ENCODE measurements around the gene IER5.
"Not testable (repeated sequence)": the region's sequence is repeated elsewhere in the genome, so short reads cannot be mapped to it uniquely, and the experiment has no call there.

The IER5 gene

GRCh38 chr1:181088079-181089016 is at the start of gene IER5:
Gene IER5 (plus strand): TSS chr1:181088700. CDS start chr1:181088903, 203 bp downstream.
- H3K9me3 Mint-ChIP-seq: no peaks in the 10 kb centered on the region
- ATAC-seq (replicated peaks; ENCODE audit: extremely low read depth, poor library complexity, severe bottlenecking) (peak; percentile 61), DNase-seq (ENCODE audit: low spot score in 2 of 2) (peak; percentile 89 to 93)
- H3K36me3 Mint-ChIP-seq (ENCODE audit: insufficient read depth): peaks cover 37% of the 10 kb centered on the region
- peak within 1 kb of the TSS; percentile 97 for H3K27ac Mint-ChIP-seq (ENCODE audit: low read depth)
- no peaks in the 10 kb centered on the region for H3K27me3 Mint-ChIP-seq
- H3K4me3 Mint-ChIP-seq: peak within 1 kb of the TSS; percentile 96
- peaks cover 52% of the 10 kb centered on the region for H3K4me1 Mint-ChIP-seq

GRCh38 chr1:181040284-181040865 is 48.1 kb upstream of the IER5 start:
- no peak for ATAC-seq (replicated peaks; ENCODE audit: extremely low read depth, poor library complexity, severe bottlenecking)
- peak overlapping the region; percentile 36 for H3K27ac Mint-ChIP-seq (ENCODE audit: low read depth)
- H3K4me1 Mint-ChIP-seq: peaks cover 73% of the 10 kb centered on the region
- H3K27me3 Mint-ChIP-seq: no peaks in the 10 kb centered on the region
- no peaks in the 10 kb centered on the region for H3K9me3 Mint-ChIP-seq
- H3K36me3 Mint-ChIP-seq (ENCODE audit: insufficient read depth): peaks cover 20% of the 10 kb centered on the region
- H3K4me3 Mint-ChIP-seq: no peak overlapping the region
- no peak for DNase-seq (ENCODE audit: low spot score in 2 of 2)

- DNase-seq (ENCODE audit: low spot score in 2 of 2) (no peak), ATAC-seq (replicated peaks; ENCODE audit: extremely low read depth, poor library complexity, severe bottlenecking) (no peak)
- no peak overlapping the region for H3K4me3 Mint-ChIP-seq
- H3K4me1 Mint-ChIP-seq: peaks cover 50% of the 10 kb centered on the region
- H3K9me3 Mint-ChIP-seq: no peaks in the 10 kb centered on the region
- H3K36me3 Mint-ChIP-seq (ENCODE audit: insufficient read depth): peaks cover 24% of the 10 kb centered on the region
- H3K27me3 Mint-ChIP-seq: no peaks in the 10 kb centered on the region
- peak overlapping the region; percentile 35 for H3K27ac Mint-ChIP-seq (ENCODE audit: low read depth)
Observed at GRCh38 chr1:181043025-181043888, 45.2 kb upstream of the IER5 start.

- peak overlapping the region; percentile 82 for H3K27ac Mint-ChIP-seq (ENCODE audit: low read depth)
- DNase-seq (ENCODE audit: low spot score in 2 of 2) (peak in 1 of 2 donors; percentile 35), ATAC-seq (replicated peaks; ENCODE audit: extremely low read depth, poor library complexity, severe bottlenecking) (peak; percentile 92)
- peaks cover 50% of the 10 kb centered on the region for H3K4me1 Mint-ChIP-seq
- H3K27me3 Mint-ChIP-seq: no peaks in the 10 kb centered on the region
- no peaks in the 10 kb centered on the region for H3K9me3 Mint-ChIP-seq
- peaks cover 22% of the 10 kb centered on the region for H3K36me3 Mint-ChIP-seq (ENCODE audit: insufficient read depth)
- no peak overlapping the region for H3K4me3 Mint-ChIP-seq
Observed at GRCh38 chr1:181044449-181044966, 44.0 kb upstream of the IER5 start.

GRCh38 chr1:181045946-181046345 is 42.6 kb upstream of the IER5 start:
- Mint-ChIP-seq H3K36me3 (ENCODE audit: insufficient read depth) (peaks cover 25% of the 10 kb centered on the region), H3K4me1 (peaks cover 43% of the 10 kb centered on the region)
- H3K27me3 Mint-ChIP-seq; ATAC-seq (replicated peaks; ENCODE audit: extremely low read depth, poor library complexity, severe bottlenecking); H3K9me3 Mint-ChIP-seq; H3K27ac Mint-ChIP-seq (ENCODE audit: low read depth); H3K4me3 Mint-ChIP-seq; DNase-seq (ENCODE audit: low spot score in 2 of 2): not testable (repeated sequence)

GRCh38 chr1:181049378-181049777 is 39.1 kb upstream of the IER5 start:
- peaks cover 21% of the 10 kb centered on the region for H3K36me3 Mint-ChIP-seq (ENCODE audit: insufficient read depth)
- no peak for ATAC-seq (replicated peaks; ENCODE audit: extremely low read depth, poor library complexity, severe bottlenecking)
- no peaks in the 10 kb centered on the region for H3K27me3 Mint-ChIP-seq
- H3K4me1 Mint-ChIP-seq: peaks cover 20% of the 10 kb centered on the region
- H3K9me3 Mint-ChIP-seq: no peaks in the 10 kb centered on the region
- no peak for DNase-seq (ENCODE audit: low spot score in 2 of 2)
- no peak overlapping the region for H3K4me3 Mint-ChIP-seq
- peak overlapping the region; percentile 25 for H3K27ac Mint-ChIP-seq (ENCODE audit: low read depth)

GRCh38 chr1:181050922-181051321 is 37.6 kb upstream of the IER5 start:
- no peak for DNase-seq (ENCODE audit: low spot score in 2 of 2)

GRCh38 chr1:181056560-181056959 is 31.9 kb upstream of the IER5 start:
- ATAC-seq (replicated peaks; ENCODE audit: extremely low read depth, poor library complexity, severe bottlenecking): no peak
- no peak overlapping the region for H3K4me3 Mint-ChIP-seq
- H3K36me3 Mint-ChIP-seq (ENCODE audit: insufficient read depth): peaks cover 25% of the 10 kb centered on the region
- peaks cover 10% of the 10 kb centered on the region for H3K9me3 Mint-ChIP-seq
- DNase-seq (ENCODE audit: low spot score in 2 of 2): no peak
- H3K27me3 Mint-ChIP-seq: no peaks in the 10 kb centered on the region
- no peak overlapping the region for H3K27ac Mint-ChIP-seq (ENCODE audit: low read depth)
- peaks cover 14% of the 10 kb centered on the region for H3K4me1 Mint-ChIP-seq

More at GRCh38 chr1:181050922-181051321, 37.6 kb upstream of the IER5 start:
- Mint-ChIP-seq H3K27me3 (no peaks in the 10 kb centered on the region), H3K4me3 (no peak overlapping the region), H3K27ac (ENCODE audit: low read depth) (peak overlapping the region; percentile 50), H3K4me1 (peaks cover 12% of the 10 kb centered on the region), H3K9me3 (no peaks in the 10 kb centered on the region), H3K36me3 (ENCODE audit: insufficient read depth) (peaks cover 23% of the 10 kb centered on the region)
- no peak for ATAC-seq (replicated peaks; ENCODE audit: extremely low read depth, poor library complexity, severe bottlenecking)

GRCh38 chr1:181057079-181057478 is 31.4 kb upstream of the IER5 start:
- H3K27ac Mint-ChIP-seq (ENCODE audit: low read depth): no peak overlapping the region
- no peaks in the 10 kb centered on the region for H3K27me3 Mint-ChIP-seq

GRCh38 chr1:181059435-181059834 is 29.1 kb upstream of the IER5 start:
- peaks cover 10% of the 10 kb centered on the region for H3K9me3 Mint-ChIP-seq
- peaks cover 20% of the 10 kb centered on the region for H3K36me3 Mint-ChIP-seq (ENCODE audit: insufficient read depth)
- no peak for ATAC-seq (replicated peaks; ENCODE audit: extremely low read depth, poor library complexity, severe bottlenecking)
- no peak overlapping the region for H3K4me3 Mint-ChIP-seq
- no peak overlapping the region for H3K27ac Mint-ChIP-seq (ENCODE audit: low read depth)
- no peak for DNase-seq (ENCODE audit: low spot score in 2 of 2)
- peaks cover 32% of the 10 kb centered on the region for H3K4me1 Mint-ChIP-seq
- H3K27me3 Mint-ChIP-seq: no peaks in the 10 kb centered on the region

More at GRCh38 chr1:181057079-181057478, 31.4 kb upstream of the IER5 start:
- H3K36me3 Mint-ChIP-seq (ENCODE audit: insufficient read depth): peaks cover 25% of the 10 kb centered on the region
- DNase-seq (ENCODE audit: low spot score in 2 of 2): no peak
- H3K4me3 Mint-ChIP-seq: no peak overlapping the region
- H3K4me1 Mint-ChIP-seq: peaks cover 19% of the 10 kb centered on the region
- H3K9me3 Mint-ChIP-seq: peaks cover 10% of the 10 kb centered on the region
- ATAC-seq (replicated peaks; ENCODE audit: extremely low read depth, poor library complexity, severe bottlenecking): no peak

- no peak for ATAC-seq (replicated peaks; ENCODE audit: extremely low read depth, poor library complexity, severe bottlenecking)
- DNase-seq (ENCODE audit: low spot score in 2 of 2): no peak
- Mint-ChIP-seq H3K9me3 (peaks cover 10% of the 10 kb centered on the region), H3K4me1 (peaks cover 32% of the 10 kb centered on the region), H3K27ac (ENCODE audit: low read depth) (no peak overlapping the region), H3K4me3 (no peak overlapping the region), H3K36me3 (ENCODE audit: insufficient read depth) (peaks cover 20% of the 10 kb centered on the region), H3K27me3 (no peaks in the 10 kb centered on the region)
Observed at GRCh38 chr1:181060066-181060465, 28.4 kb upstream of the IER5 start.

- not testable (repeated sequence) for H3K4me3 Mint-ChIP-seq; H3K27me3 Mint-ChIP-seq; ATAC-seq (replicated peaks; ENCODE audit: extremely low read depth, poor library complexity, severe bottlenecking); H3K27ac Mint-ChIP-seq (ENCODE audit: low read depth); DNase-seq (ENCODE audit: low spot score in 2 of 2)
- H3K36me3 Mint-ChIP-seq (ENCODE audit: insufficient read depth): peaks cover 13% of the 10 kb centered on the region
- H3K4me1 Mint-ChIP-seq: peaks cover 32% of the 10 kb centered on the region
- H3K9me3 Mint-ChIP-seq: peaks cover 10% of the 10 kb centered on the region
Observed at GRCh38 chr1:181060947-181061346, 27.6 kb upstream of the IER5 start.

All from central memory CD8-positive, alpha-beta T cell (primary cell).